Body of pancreas (tissue), 4 donors: Measurements from ENCODE around the gene TVP23A. TPM values are rescaled to one million over a fixed set of nuclear protein-coding genes. Genes with fewer than 3 reads are reported as not detected.

Experiments used
- ATAC-seq: fragments of 150-250 bp; one replicate; pipeline ENCODE4 v1.9.1; 2016
- DNase-seq, 4 donors: peaks; one replicate each; pipeline ENCODE4 v3.0.0-alpha.2; 2019
- H3K27ac ChIP-seq, 4 donors: fragments of 200-600 bp; sonication (generic); 1 replicate in 3 of 4; 2 replicates in 1 of 4; pipeline versions ENCODE4 v1.5.1 to v1.6.1; 2016 to 2019; ENCODE audit warnings: mild to moderate bottlenecking in 1 of 4, mixed read lengths in 1 of 4, moderate library complexity in 1 of 4
- H3K27me3 ChIP-seq, 2 donors: fragments of 200-600 bp; sonication (generic); one replicate each; pipeline ENCODE4 v1.6.0; 2016; ENCODE audit warnings: mild to moderate bottlenecking in 1 of 2
- H3K36me3 ChIP-seq, 2 donors: fragments of 200-600 bp; sonication (generic); replicated peaks in 1 of 2; 2 replicates each; pipeline ENCODE4 v1.5.1; 2016; ENCODE audit warnings: low read depth in 2 of 2; ENCODE audit not compliant: insufficient read depth in 1 of 2
- H3K4me1 ChIP-seq: fragments of 200-600 bp; sonication (generic); one replicate; pipeline ENCODE4 v1.6.0; 2016
- H3K4me3 ChIP-seq, 2 donors: fragments of 200-600 bp; sonication (generic); 1 replicate in 1 of 2; 2 replicates in 1 of 2; pipeline ENCODE4 v1.5.1; 2016 to 2019
- H3K9me3 ChIP-seq, 3 donors: fragments of 200-600 bp; sonication (generic); 1 replicate in 2 of 3; 2 replicates in 1 of 3; pipeline ENCODE4 v1.5.1; 2016
- CTCF ChIP-seq, 7 experiments: fragments of 450-650 bp in 4 of 7; fragments of 200-600 bp in 3 of 7; sonication (generic) in 3 of 7; IDR thresholded peaks; one replicate each; pipeline ENCODE4 v1.5.1; 2016 to 2019; ENCODE audit warnings: antibody characterized with exemption in 7 of 7
- POLR2A ChIP-seq, 3 donors: fragments of 450-650 bp; IDR thresholded peaks; one replicate each; pipeline ENCODE4 v1.6.1; 2016; ENCODE audit warnings: antibody characterized with exemption in 3 of 3, mild to moderate bottlenecking in 2 of 3
- WGBS, 2 donors: methylation state at CpG; one replicate each; pipeline ENCODE4 v1.1.5; 2017; 5-methylcytosine and 5-hydroxymethylcytosine counted together
- intact Hi-C: fragments of 100-400 bp; cut with DNase I; formaldehyde crosslinking; loops from one replicate; pipeline ENCODE4 v1.15.1; 2023
- total RNA-seq, 2 donors: library from RNA; depleted of rRNA; stranded (reverse); fragments of >200 nt; gene quantifications; one replicate each; pipeline ENCODE4 v1.1.0, GENCODE V29; 2016

The TVP23A gene
- total RNA-seq, 2 donors from 2014 or later: not detected

- H3K36me3 ChIP-seq: no peaks in the 10 kb centered on the region
- no peaks in the 10 kb centered on the region for H3K27me3 ChIP-seq
- H3K9me3 ChIP-seq: no peaks in the 10 kb centered on the region
- DNase-seq: no peak
- no peak for TF ChIP-seq CTCF (IDR thresholded peaks at IDR 0.05)
- TF ChIP-seq POLR2A (IDR thresholded peaks at IDR 0.05): no peak
- H3K4me1 ChIP-seq: no peaks in the 10 kb centered on the region
- ATAC-seq: no peak
- WGBS, 2 donors: 86 to 89% methylated on average over 5 of the region's 5 CpGs
- intact Hi-C loops: no loop called here
- no peak overlapping the region for H3K4me3 ChIP-seq
- H3K27ac ChIP-seq: no peak overlapping the region
Observed at GRCh38 chr16:10852948-10853347, 34.4 kb upstream of the TVP23A start.

GRCh38 chr16:10852286-10852685 is 33.7 kb upstream of the TVP23A start:
- H3K9me3 ChIP-seq: no peaks in the 10 kb centered on the region
- H3K27me3 ChIP-seq: no peaks in the 10 kb centered on the region
- H3K4me3 ChIP-seq: no peak overlapping the region
- WGBS, 2 donors: 46 to 70% methylated on average over 4 of the region's 4 CpGs
- ATAC-seq (no peak), DNase-seq (no peak)
- no peaks in the 10 kb centered on the region for H3K4me1 ChIP-seq
- intact Hi-C loops: no loop called here
- H3K27ac ChIP-seq: no peak overlapping the region
- no peaks in the 10 kb centered on the region for H3K36me3 ChIP-seq
- no peak for TF ChIP-seq POLR2A (IDR thresholded peaks at IDR 0.05)
- no peak for TF ChIP-seq CTCF (IDR thresholded peaks at IDR 0.05)

- Histone ChIP-seq H3K27ac (no peak overlapping the region), H3K4me3 (no peak overlapping the region), H3K27me3 (no peaks in the 10 kb centered on the region), H3K36me3 (no peaks in the 10 kb centered on the region), H3K9me3 (no peaks in the 10 kb centered on the region), H3K4me1 (no peaks in the 10 kb centered on the region)
- DNase-seq: no peak
- intact Hi-C loops: no loop called here
- ATAC-seq: no peak
- TF ChIP-seq CTCF (IDR thresholded peaks at IDR 0.05): no peak
- no peak for TF ChIP-seq POLR2A (IDR thresholded peaks at IDR 0.05)
- 88 to 97% methylated on average over 3 of the region's 3 CpGs for WGBS, 2 donors
Observed at GRCh38 chr16:10851512-10851911, 32.9 kb upstream of the TVP23A start.

- Histone ChIP-seq H3K27ac (no peak overlapping the region), H3K27me3 (no peaks in the 10 kb centered on the region), H3K4me1 (no peaks in the 10 kb centered on the region), H3K9me3 (no peaks in the 10 kb centered on the region), H3K4me3 (no peak overlapping the region), H3K36me3 (no peaks in the 10 kb centered on the region)
- intact Hi-C loops: no loop called here
- ATAC-seq: no peak
- WGBS, 2 donors: 73 to 92% methylated on average over 4 of the region's 4 CpGs
- DNase-seq: no peak
- no peak for TF ChIP-seq POLR2A (IDR thresholded peaks at IDR 0.05)
- no peak for TF ChIP-seq CTCF (IDR thresholded peaks at IDR 0.05)
Observed at GRCh38 chr16:10850478-10850850, 31.9 kb upstream of the TVP23A start.

GRCh38 chr16:10849736-10850477 is 31.3 kb upstream of the TVP23A start:
- Histone ChIP-seq H3K27me3 (no peaks in the 10 kb centered on the region), H3K4me1 (no peaks in the 10 kb centered on the region), H3K4me3 (no peak overlapping the region), H3K36me3 (no peaks in the 10 kb centered on the region), H3K27ac (no peak overlapping the region), H3K9me3 (no peaks in the 10 kb centered on the region)
- intact Hi-C loops: no loop called here
- ATAC-seq (no peak), DNase-seq (no peak)
- TF ChIP-seq POLR2A (IDR thresholded peaks at IDR 0.05) (no peak), CTCF (IDR thresholded peaks at IDR 0.05) (no peak)
- WGBS, 2 donors: 70 to 71% methylated on average over 7 of the region's 7 CpGs
